GDM1 (cell line): ENCODE results near the gene MORN1.
"Not testable (repeated sequence)": the region's sequence is repeated elsewhere in the genome, so short reads cannot be mapped to it uniquely, and the experiment has no call there.

Experiments used
- DNase-seq: peaks from one replicate; lab custom pipeline; 2025; lab: John Stamatoyannopoulos, UW

Gene MORN1

DNA sequence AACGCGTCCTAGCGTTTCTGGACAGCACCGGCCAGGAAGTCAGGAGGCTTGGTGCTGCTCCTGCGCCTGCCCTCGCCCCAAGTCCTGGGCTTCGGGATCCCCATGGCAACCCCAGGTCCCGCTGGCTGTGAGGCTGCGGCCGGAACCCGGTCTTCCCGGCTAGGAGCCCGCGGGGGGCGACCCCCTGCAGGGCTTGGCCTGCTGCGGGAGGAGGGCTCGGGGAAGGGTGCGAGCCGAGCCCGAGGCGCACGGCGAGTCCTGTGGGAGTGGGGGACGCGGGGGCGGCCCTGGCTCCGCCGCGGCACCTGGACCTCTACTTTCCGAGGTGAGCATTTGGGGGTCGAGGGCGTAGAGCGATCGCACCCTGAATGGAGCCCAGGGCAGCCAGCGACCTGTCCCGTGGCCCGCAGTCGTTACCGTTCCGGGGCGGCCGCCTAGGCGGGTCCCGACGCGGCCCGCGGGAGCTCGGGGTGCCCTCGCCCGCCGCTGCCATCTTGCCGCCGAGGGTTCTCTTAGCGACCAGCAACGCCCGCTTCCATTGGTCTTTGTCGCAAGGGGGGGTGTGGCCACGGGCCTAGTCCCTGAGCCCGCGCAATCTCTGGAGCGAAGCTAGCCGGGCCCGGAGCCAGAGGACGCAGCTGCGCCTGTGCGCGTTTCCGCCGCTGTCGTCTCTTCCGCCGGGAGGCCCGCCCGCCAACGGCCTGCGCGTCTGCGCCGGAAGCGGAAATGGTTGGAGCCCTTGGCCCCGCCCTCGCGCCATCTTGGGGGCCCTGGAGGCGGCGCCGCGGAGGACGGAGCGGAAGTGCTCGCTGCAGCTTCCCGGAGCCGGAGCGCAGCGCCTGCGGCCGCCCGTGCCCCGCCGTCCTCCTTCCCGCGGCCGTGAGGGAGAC is at the start of gene MORN1, which contains the start of gene RER1:
Gene MORN1 (minus strand): TSS at position 514 of the 890 bp plus-strand sequence. CDS start 21 bp downstream, at position 493.
Gene RER1 (plus strand): TSS at position 801 of the 890 bp plus-strand sequence. CDS start 3,950 bp downstream, outside the sequence.
- DNase-seq = peak; percentile 99

DNA sequence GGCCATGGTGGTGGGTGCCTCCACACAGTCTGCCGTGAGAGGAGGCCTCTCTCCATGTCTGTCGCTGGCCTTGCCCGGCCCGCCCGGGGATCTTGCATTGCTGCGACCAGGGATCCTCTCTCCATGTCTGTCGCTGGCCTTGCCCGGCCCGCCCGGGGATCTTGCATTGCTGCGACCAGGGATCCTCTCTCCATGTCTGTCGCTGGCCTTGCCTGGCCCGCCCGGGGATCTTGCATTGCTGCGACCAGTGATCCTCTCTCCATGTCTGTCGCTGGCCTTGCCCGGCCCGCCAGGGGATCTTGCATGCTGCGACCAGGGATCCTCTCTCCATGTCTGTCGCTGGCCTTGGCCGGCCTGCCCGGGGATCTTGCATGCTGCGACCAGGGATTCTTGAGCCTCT is 49.0 kb upstream of the MORN1 start:
- not testable (repeated sequence) for DNase-seq

DNA sequence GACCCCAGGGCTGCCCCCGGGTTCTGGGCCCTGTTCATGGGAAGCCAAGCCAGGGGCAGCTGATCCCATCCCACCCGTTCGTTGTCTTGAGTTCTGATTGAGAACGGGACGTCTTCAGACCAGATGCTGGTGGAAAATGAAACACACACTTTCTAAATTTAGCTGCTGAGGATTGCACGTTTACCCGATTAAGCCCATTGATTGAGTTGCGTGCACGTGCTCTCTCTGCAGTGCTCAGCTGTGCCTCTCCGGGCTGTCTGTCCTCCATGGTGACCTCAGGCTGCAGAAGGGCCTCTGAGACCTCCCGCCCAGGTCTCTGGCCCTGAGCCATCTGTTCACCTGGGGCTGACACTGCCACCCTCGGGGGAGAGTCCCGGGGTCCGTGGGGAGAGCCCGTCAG is 48.0 kb upstream of the MORN1 start:
- no peak for DNase-seq

GRCh38 chr1:2438641-2439040 is 47.3 kb upstream of the MORN1 start:
- no peak for DNase-seq

DNA sequence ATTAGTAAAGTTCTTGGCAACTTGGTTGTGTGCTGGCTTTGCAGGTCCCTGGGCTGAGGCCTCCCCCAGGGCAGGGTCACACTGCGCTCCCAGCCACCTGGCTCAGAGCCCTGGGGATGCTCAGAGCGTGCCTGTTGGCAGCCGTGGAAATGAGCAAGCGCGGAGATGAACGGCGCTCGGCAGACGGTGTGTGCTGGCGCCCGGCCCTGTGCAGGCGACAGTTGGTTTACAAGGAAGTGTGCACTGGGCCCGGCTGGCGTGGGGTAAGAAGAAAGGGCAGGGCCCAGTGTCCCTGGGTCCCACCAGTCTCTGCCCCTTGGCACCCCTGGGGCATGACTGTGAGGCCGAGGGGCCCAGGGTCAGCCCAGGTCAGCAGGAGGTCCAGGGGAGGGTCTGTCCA is 46.7 kb upstream of the MORN1 start:
- no peak for DNase-seq

GRCh38 chr1:2437617-2438016 is 46.3 kb upstream of the MORN1 start:
- no peak for DNase-seq

DNA sequence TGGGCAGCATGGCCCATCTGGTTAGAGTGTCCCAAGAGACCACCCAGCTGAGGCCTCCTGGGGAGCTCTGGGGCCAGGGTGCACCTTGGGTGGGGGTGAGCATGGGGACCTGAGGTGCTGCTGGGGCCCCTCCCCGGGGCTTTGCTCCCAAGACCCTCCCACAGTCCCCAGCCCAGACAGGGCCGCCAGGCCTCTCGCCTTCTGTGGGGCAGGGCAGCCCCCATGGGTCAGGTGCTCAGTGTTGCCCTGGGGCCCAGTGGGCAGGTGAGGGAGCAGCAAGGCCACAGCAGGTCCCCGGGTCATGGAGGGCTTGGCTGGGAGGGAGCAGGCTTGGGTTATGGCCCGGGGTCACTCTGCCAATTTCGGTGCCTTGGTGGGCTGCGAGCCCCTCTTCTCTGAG is 45.5 kb upstream of the MORN1 start:
- no peak for DNase-seq

DNA sequence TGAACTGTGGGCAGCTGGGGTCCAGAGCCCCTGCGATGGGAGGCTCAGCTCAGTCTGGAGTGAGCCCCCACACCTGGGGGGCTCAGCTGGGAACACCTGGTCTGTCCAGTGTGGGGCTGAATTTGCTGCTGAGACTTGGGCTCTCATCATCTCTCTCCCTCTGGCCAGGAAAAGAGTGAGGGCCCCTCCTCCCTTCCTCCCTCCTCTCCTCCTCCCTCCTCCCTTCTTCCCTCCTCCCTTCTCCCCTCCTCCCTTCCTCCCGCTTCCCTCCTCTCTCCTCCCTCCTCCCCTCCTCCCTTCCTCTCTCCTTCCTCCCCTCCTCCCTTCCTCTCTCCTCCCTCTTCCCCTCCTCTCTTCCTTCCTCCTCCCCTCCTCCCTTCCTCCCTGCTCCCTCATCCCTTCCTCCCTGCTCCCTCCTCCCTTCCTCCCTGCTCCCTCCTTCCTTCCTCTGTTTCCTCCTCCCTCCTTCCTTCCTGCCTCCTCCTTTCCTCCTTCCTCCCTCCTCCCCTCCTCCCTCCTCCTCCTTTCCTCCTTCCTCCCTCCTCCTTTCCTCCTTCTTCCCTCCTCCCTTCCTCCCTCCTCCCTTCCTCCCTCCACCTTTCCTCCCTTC is 44.5 kb upstream of the MORN1 start:
- DNase-seq = no peak

DNA sequence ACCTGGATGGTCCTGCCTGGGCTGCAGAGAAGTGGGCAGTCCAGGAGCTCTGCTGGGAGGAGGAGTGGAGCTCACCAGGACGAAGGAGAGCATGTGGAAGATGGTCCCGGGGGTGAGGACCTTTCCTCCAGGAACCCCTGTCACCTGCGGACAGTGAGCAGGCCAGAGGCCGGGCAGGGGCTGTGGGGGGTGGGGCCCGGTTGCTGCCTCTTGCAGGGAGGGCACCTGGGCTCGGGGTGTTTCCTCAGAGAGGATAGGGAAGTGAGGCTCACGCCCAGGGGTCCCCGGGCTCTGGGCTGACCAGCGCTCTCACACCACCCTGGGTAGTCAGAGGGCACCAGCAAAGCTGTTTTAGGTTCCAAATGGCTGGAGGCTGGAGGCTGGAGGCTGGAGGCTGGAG is 43.7 kb upstream of the MORN1 start:
- DNase-seq = no peak

DNA sequence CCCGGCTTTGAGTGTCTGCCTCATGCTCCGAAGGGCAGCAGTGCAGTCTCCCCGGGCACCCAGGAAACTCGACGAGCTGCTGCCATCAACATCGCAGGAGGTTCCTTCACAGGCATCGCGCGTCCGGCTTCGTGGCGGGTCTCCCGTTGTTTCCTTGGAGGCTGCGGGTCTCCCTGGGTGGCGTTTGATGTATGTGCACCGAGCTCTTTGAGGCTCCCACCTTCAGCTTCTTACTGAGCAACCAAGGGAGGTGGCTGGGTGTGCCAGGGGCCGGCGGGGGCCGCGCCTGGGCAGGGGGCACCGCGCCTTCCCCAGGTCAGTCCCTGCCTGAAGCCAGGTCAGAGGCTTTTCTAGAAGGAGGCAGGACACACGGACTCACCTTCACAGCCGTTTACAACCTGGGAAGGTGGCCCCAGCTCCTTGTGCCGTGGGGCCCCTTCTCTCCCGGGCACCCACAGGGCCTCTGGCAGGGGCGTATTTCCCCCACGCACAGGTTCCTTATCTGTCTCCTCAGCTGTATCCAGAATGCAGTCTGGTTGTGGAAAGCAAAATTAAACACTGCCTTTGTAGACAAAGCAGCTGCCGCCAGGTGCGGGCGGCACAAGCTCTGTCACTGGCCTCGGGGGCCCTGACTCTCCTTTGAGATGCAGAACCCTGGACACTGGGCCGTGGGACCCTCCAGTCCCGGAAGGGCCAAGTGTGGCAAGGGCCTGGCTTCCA is 42.7 kb upstream of the MORN1 start:
- DNase-seq = no peak

GRCh38 chr1:2433196-2433595 is 41.8 kb upstream of the MORN1 start:
- DNase-seq = no peak

GRCh38 chr1:2432441-2432844 is 41.1 kb upstream of the MORN1 start:
- no peak for DNase-seq

DNA sequence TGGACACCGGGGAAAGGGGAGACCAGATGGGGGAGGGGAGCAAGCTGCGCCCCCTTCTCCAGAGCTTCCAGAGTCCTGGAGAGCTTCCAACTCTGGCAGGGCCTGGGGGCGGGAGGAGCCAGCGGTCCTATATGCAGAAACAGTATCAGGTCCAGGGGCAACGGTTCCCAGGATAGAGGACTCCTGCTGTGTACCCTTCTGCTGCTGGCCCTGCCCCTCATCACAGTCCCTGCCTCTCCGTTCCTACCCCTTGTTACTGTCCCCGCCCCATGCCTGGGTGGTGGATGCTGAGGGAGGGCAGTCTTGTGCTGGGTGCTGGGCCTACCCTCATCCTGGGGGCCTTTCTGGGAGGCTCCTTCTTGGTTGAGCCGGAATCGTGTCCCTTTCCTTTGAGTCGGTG is 40.2 kb upstream of the MORN1 start:
- DNase-seq = no peak

GRCh38 chr1:2431103-2431502 is 39.7 kb upstream of the MORN1 start:
- no peak for DNase-seq

- no peak for DNase-seq
These were observed 39.2 kb upstream of the MORN1 start for GRCh38 chr1:2430592-2430973.

DNA sequence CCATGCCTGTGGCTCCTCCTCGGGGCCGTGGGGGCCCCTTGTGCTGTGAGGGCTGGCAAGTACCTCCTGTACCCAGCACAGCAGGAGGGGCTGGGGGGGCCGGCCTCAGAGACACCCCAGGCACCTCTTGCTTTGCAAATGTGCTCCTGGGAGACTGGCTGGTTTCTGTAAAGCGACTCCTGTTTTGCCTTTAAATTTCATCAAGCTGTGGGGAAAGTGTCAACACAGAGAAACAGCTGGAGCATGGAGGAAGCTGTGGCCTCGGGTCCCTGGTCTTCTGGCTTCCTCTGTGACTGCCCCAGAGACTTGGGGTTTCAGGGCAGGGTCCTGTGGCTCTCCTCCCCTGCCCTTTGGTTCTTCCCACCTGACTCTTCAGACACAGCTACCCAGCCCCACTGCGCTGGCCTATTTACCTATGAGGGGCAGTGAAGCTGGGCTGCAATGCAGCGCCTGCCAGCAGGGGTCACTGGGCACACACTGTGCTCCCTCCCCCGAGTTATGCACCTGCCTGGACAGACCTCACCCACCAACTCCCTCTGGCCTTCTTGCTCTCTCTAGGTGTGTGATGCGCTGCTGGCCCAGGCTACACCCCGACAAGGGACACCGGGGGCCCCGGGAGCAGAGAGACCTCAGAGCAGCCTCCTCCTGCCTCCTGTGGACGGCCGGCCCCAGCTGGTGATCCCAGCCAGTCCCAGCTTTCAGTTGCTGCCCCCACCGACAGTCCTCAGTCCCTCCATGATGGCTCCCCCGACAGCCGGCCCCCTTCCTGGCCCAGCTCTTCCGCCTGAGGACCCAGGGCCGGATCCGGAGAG is 38.6 kb upstream of the MORN1 start:
- no peak for DNase-seq

- DNase-seq = no peak
These were observed 37.1 kb upstream of the MORN1 start for GRCh38 chr1:2428490-2428889.

- no peak for DNase-seq
These were observed 36.6 kb upstream of the MORN1 start for GRCh38 chr1:2427976-2428375.

DNA sequence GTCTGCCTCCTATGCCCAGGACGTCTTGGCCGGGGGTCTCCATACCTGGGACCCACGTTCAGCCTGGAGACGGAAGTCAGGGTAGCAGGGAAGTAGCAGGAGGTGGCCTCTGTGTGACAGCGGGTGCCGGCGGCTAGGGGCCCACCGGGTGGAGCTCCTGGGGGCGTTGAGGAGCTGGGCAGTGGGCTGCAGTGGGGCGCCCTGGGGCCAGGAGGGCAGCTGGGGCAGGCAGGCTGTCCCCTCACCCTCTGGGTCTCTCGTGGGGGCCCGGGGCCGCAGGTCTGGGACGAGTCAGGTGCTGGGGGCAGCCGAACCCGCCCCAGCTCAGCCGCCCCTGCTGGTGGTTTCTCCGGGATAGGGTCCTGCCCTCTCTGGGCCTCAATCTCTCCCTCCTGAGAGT is 35.7 kb upstream of the MORN1 start:
- no peak for DNase-seq

GRCh38 chr1:2426540-2426939 is 35.2 kb upstream of the MORN1 start:
- no peak for DNase-seq

DNA sequence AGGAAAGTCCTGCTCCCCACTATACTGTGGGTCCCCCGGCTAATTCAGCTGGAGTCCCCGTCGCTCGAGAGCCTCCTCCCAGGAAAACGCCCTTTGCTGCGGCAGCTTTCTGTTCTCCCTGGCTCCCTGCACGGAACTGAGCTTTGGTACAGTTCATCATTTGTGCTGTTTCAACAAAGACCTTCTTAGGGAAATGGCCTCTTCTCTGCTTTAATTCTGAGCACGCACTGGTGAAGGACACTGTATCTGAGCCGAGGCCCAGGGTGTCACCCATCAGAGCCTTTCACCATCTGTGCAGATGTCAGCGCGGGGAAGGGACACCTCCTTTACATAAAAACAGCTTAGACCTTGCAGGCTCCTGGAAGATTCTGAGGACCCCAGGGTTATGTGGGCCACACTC is 34.5 kb upstream of the MORN1 start:
- no peak for DNase-seq

DNA sequence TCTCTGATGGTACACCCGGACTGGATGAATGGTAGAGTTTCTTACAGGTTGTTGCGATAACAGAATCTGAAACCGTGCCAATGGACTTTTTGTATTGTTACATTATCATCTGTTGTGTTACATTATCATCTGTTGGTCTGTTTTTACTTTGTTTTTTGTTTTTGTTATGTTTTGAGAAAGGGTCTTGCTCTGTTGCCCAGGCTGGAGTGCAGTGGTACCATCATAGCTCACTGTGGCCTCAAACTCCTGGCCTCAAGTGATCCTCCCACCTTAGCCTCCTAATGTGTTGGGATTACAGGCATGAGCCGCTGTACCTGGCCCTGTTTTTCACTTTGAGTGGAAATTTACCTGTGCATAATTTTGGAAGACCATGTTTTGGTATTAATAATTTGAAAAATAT is 31.2 kb upstream of the MORN1 start:
- DNase-seq = no peak
